ENCODE results near the gene ADCY7.

DNA sequence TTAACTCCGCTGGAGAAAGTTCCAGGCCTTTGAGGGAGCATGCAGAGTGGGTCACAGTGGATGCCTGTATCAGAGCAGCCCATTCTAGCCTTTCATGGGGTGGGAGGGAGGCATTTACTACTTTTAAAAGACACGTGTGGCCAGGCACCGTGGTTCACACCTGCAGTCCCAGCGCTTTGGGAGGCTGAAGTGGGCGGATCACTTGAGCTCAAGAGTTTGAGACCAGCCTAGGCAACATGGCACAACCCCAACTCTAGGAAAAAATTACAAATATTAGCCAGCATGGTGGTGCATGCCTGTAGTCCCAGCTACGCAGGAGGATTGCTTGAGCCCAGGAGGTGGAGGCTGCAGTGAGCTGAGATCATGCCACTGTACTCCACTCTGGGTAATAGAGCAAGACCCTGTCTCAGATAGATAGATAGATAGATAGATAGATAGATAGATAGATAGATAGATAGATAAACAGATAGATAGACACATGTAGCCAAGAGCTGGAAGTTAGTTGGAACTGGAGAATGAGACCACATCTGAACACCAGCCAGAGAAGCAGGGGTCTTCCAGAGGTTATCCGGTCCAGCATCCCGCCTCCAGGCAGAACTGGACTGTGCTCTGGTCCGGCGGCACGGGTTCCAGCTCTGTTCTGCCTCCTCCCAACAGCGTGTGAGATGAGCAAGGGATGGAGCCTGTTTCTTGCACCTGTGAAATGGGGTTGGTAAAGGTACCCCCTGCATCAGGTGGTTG lies 3.6 kb downstream of the ADCY7 start:
- TF ChIP-seq CTCF (conservative IDR thresholded peaks at IDR 0.05) (no peak), EZH2 (IDR thresholded peaks at IDR 0.05; ENCODE audit: low read depth) (no peak)
